ENCODE measurements around the gene PTPN20.

PTPN20 gene

GRCh38 chr10:47033081-47033480 is 121.9 kb downstream of the PTPN20 start:
- DNase-seq (ENCODE audit: low read depth in 1 of 2, low spot score in 1 of 2) = no peak

GRCh38 chr10:47033541-47034270 is 122.5 kb downstream of the PTPN20 start:
- no peak for DNase-seq (ENCODE audit: low read depth in 1 of 2, low spot score in 1 of 2)

- no peak for DNase-seq (ENCODE audit: low read depth in 1 of 2, low spot score in 1 of 2)
These were observed 123.3 kb downstream of the PTPN20 start for GRCh38 chr10:47034441-47035051.

- no peak for DNase-seq (ENCODE audit: low read depth in 1 of 2, low spot score in 1 of 2)
These were observed 124.1 kb downstream of the PTPN20 start for GRCh38 chr10:47035171-47035818.

- DNase-seq (ENCODE audit: low read depth in 1 of 2, low spot score in 1 of 2) = no peak
These were observed 124.7 kb downstream of the PTPN20 start for GRCh38 chr10:47035819-47036337.

- DNase-seq (ENCODE audit: low read depth in 1 of 2, low spot score in 1 of 2) = no peak
These were observed 125.5 kb downstream of the PTPN20 start for GRCh38 chr10:47036771-47037170.

- DNase-seq (ENCODE audit: low read depth in 1 of 2, low spot score in 1 of 2) = no peak
These were observed 126.6 kb downstream of the PTPN20 start for GRCh38 chr10:47037654-47038425.

GRCh38 chr10:47038881-47039561 is 127.8 kb downstream of the PTPN20 start:
- DNase-seq (ENCODE audit: low read depth in 1 of 2, low spot score in 1 of 2) = no peak

GRCh38 chr10:47039562-47039913 is 128.3 kb downstream of the PTPN20 start:
- no peak for DNase-seq (ENCODE audit: low read depth in 1 of 2, low spot score in 1 of 2)

GRCh38 chr10:47040041-47040491 is 128.8 kb downstream of the PTPN20 start:
- no peak for DNase-seq (ENCODE audit: low read depth in 1 of 2, low spot score in 1 of 2)

- DNase-seq (ENCODE audit: low read depth in 1 of 2, low spot score in 1 of 2) = no peak
These were observed 129.5 kb downstream of the PTPN20 start for GRCh38 chr10:47040681-47041080.

GRCh38 chr10:47041396-47042198 is 130.4 kb downstream of the PTPN20 start:
- DNase-seq (ENCODE audit: low read depth in 1 of 2, low spot score in 1 of 2) = no peak

GRCh38 chr10:47042199-47042473 is 130.9 kb downstream of the PTPN20 start:
- no peak for DNase-seq (ENCODE audit: low read depth in 1 of 2, low spot score in 1 of 2)

- no peak for DNase-seq (ENCODE audit: low read depth in 1 of 2, low spot score in 1 of 2)
These were observed 131.8 kb downstream of the PTPN20 start for GRCh38 chr10:47042780-47043750.

GRCh38 chr10:47043928-47044538 is 132.8 kb downstream of the PTPN20 start:
- no peak for DNase-seq (ENCODE audit: low read depth in 1 of 2, low spot score in 1 of 2)

GRCh38 chr10:47044741-47045140 is 133.5 kb downstream of the PTPN20 start:
- no peak for DNase-seq (ENCODE audit: low read depth in 1 of 2, low spot score in 1 of 2)

GRCh38 chr10:47045331-47045861 is 134.2 kb downstream of the PTPN20 start:
- DNase-seq (ENCODE audit: low read depth in 1 of 2, low spot score in 1 of 2) = no peak
